Measurements from ENCODE around the gene MMP1. TPM values are rescaled to one million over a fixed set of nuclear protein-coding genes. Genes with fewer than 3 reads are reported as not detected.
"Not testable (repeated sequence)": the region's sequence is repeated elsewhere in the genome, so short reads cannot be mapped to it uniquely, and the experiment has no call there.

MMP1 gene
- polyA plus RNA-seq, 3 donors from 2014 or later: not detected

DNA sequence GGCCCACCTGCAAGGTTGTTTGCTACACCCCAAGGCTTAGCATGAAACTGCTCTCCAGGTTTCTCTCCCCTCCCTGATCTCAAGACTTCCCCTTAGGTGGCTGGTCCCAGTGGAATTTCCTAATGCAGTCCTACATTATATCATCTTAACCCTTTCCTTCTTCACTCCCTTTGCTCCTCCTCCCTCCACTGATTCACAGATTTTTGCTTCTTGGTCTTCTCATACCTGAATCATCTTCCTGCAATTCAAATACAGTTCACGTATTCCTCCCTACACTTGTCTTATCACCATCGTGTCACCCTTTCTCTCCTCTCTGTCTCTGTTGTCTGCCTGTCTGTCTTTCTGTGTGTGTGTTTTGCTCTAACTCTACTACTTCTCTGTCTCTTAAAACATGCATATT, 34.5 kb downstream of the MMP1 start:
- no peak overlapping the region for H3K27ac Mint-ChIP-seq
- no peak for DNase-seq
- no peak overlapping the region for H3K4me3 Mint-ChIP-seq
- peaks cover 0 to 3% (median 0%) of the 10 kb centered on the region in 6 donors for H3K9me3 Mint-ChIP-seq
- no peaks in the 10 kb centered on the region for H3K4me1 Mint-ChIP-seq
- H3K27me3 Mint-ChIP-seq (ENCODE audit: low read depth in 3 of 3): no peaks in the 10 kb centered on the region
- H3K36me3 Mint-ChIP-seq: no peaks in the 10 kb centered on the region

- Mint-ChIP-seq H3K4me3 (no peak overlapping the region), H3K4me1 (no peaks in the 10 kb centered on the region), H3K27me3 (ENCODE audit: low read depth in 3 of 3) (no peaks in the 10 kb centered on the region)
Measured at GRCh38 chr11:102762361-102762767, 35.6 kb downstream of the MMP1 start.

DNA sequence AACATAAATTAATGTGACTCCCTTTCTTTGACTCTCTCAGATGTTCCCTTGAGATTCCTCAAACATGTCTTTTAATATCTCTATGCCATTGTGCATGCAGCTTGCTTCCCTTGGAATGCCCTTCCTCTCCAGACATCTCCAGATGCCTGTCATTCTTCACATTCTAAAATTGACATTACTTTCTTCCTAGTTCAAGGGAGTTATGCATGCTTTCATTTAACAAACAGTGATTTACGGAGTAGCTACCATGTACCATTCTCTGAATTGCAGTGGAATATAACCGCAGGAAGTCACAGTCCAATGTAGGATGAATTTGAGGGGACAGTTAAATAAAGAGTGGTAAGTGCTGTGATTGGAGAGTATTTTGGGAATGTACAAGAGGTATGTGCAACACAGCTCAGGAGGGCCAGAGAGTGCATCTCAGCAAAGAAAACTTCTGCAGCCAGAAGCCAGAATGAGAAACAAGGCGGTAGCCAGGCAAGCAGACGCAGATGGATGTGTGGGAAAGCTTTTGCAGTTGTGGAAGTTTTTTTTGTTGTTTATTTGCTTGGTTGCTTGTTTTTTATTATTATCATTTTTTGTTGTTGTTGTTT, 36.2 kb downstream of the MMP1 start:
- H3K9me3 Mint-ChIP-seq: peaks cover 0 to 8% (median 0%) of the 10 kb centered on the region in 6 donors
- no peaks in the 10 kb centered on the region for H3K36me3 Mint-ChIP-seq
- H3K27ac Mint-ChIP-seq: no peak overlapping the region
- no peak overlapping the region for H3K4me3 Mint-ChIP-seq
- H3K4me1 Mint-ChIP-seq: no peaks in the 10 kb centered on the region
- DNase-seq: no peak
- peaks cover 0 to 4% (median 0%) of the 10 kb centered on the region in 3 donors for H3K27me3 Mint-ChIP-seq (ENCODE audit: low read depth in 3 of 3)

More at GRCh38 chr11:102762361-102762767, 35.6 kb downstream of the MMP1 start:
- Mint-ChIP-seq H3K9me3 (peaks cover 0 to 3% (median 0%) of the 10 kb centered on the region in 6 donors), H3K36me3 (no peaks in the 10 kb centered on the region), H3K27ac (no peak overlapping the region)
- no peak for DNase-seq

DNA sequence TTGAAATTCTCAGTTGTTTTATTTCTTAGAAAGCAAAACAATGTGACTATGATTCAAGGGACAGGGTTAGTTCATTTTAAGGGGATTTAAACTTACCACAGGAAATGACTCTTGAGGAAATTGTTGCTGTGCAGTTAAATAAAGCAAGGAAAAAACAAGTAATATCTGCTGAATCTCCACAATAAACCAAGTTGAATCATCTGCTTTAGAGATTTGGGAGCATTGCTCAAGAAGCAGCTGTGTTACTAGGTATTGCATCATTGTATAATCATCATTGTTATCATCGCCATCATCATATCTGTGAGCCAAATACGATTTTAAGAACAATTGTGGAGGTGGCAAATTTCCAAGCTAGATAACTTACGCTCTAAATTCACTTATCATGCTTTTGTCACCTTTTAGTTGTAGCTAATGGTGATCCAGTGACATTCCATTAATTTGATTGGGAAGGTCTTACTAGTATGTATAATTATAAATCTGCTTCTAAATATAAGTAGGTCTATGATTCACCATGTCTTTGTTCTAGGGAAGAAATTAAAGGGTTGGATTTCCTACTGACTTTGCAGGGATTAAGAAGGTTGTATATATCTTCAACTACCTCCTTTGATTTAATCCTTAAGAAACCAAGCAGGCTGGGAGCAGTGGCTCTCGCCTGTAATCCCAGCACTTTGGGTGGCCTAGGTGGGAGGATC, 37.5 kb downstream of the MMP1 start:
- H3K4me3 Mint-ChIP-seq: no peak overlapping the region
- DNase-seq: no peak
- no peaks in the 10 kb centered on the region for H3K36me3 Mint-ChIP-seq
- H3K27me3 Mint-ChIP-seq (ENCODE audit: low read depth in 3 of 3): peaks cover 0 to 6% (median 0%) of the 10 kb centered on the region in 3 donors
- no peaks in the 10 kb centered on the region for H3K4me1 Mint-ChIP-seq
- no peak overlapping the region for H3K27ac Mint-ChIP-seq
- peaks cover 0 to 15% (median 0%) of the 10 kb centered on the region in 6 donors for H3K9me3 Mint-ChIP-seq

DNA sequence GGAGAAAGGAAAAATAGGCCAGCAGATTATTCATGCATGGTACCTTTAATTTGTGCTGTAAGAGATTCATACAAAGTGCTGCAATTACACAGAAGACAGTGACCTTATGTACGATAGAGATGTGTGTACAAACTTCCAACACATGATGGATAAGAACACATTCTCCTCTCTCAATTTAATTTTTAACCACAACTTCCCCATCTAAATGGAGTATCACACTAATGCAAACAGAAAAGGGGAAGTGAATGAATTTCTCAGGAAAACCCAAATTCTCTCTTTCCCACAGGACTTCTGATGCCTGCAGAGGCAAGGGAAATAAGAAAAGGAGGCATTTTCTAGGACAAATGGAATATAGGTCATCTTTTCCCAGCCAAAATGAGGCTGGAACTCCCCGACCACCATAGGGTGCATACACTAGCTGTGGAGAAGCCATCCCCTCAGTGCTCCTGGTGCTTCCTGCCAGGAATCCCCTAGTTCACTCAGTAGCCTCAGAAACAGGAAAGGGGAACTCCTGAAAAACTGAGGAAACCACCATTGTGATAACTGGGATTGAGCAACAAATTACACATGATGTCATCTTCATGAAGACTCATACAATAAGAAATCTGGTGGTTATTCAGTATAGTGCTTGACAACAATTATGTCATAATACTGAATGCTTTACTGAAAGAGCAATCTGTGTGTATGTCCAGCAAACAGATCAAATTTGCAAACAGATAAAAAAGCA, 40.0 kb downstream of the MMP1 start:
- Mint-ChIP-seq H3K27me3 (ENCODE audit: low read depth in 3 of 3) (peaks cover 0 to 6% (median 0%) of the 10 kb centered on the region in 3 donors), H3K27ac (no peak overlapping the region), H3K4me3 (no peak overlapping the region), H3K9me3 (peaks cover 0 to 19% (median 1%) of the 10 kb centered on the region in 6 donors), H3K4me1 (no peaks in the 10 kb centered on the region), H3K36me3 (no peaks in the 10 kb centered on the region)
- no peak for DNase-seq

- no peak overlapping the region for H3K4me3 Mint-ChIP-seq
- peaks cover 0 to 17% (median 1%) of the 10 kb centered on the region in 6 donors for H3K9me3 Mint-ChIP-seq
- H3K27ac Mint-ChIP-seq: no peak overlapping the region
- DNase-seq: no peak
- H3K36me3 Mint-ChIP-seq: no peaks in the 10 kb centered on the region
- H3K4me1 Mint-ChIP-seq: no peaks in the 10 kb centered on the region
- H3K27me3 Mint-ChIP-seq (ENCODE audit: low read depth in 3 of 3): peaks cover 0 to 7% (median 1%) of the 10 kb centered on the region in 3 donors
Measured at GRCh38 chr11:102753267-102753666, 44.7 kb downstream of the MMP1 start.

DNA sequence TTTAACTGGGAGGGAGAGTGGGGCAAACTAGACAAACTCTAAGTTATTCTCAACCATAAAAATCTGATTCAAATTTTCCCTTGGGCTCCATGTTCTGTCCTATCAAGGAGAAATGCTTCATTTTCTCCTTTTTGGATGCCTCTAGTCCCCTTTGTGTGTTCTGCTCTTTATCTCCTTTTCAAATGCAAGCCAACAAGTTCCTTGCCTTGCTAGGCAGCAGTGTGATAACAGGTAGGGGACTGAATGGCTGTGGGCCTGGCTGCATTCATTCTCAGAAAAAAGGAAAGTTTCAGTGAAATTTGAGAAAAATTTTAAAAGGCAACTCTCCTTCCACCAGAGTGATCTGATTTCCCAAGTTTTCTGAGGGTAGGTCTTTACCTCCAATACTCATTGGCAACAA, 46.3 kb downstream of the MMP1 start:
- peaks cover 0 to 4% (median 1%) of the 10 kb centered on the region in 3 donors for H3K27me3 Mint-ChIP-seq (ENCODE audit: low read depth in 3 of 3)
- no peak overlapping the region for H3K27ac Mint-ChIP-seq
- H3K4me1 Mint-ChIP-seq: no peaks in the 10 kb centered on the region
- no peak overlapping the region for H3K4me3 Mint-ChIP-seq
- no peaks in the 10 kb centered on the region for H3K36me3 Mint-ChIP-seq
- no peak for DNase-seq
- H3K9me3 Mint-ChIP-seq: peaks cover 0 to 15% (median 4%) of the 10 kb centered on the region in 6 donors

- no peaks in the 10 kb centered on the region for H3K4me1 Mint-ChIP-seq
- no peaks in the 10 kb centered on the region for H3K36me3 Mint-ChIP-seq
- H3K27me3 Mint-ChIP-seq (ENCODE audit: low read depth in 3 of 3): peaks cover 0 to 2% (median 1%) of the 10 kb centered on the region in 3 donors
- H3K9me3 Mint-ChIP-seq: peaks cover 0 to 9% (median 3%) of the 10 kb centered on the region in 6 donors
- H3K4me3 Mint-ChIP-seq: no peak overlapping the region
- no peak overlapping the region for H3K27ac Mint-ChIP-seq
- no peak for DNase-seq
Measured at GRCh38 chr11:102749101-102749722, 48.7 kb downstream of the MMP1 start.

- not testable (repeated sequence) for H3K27ac Mint-ChIP-seq
Measured at GRCh38 chr11:102746746-102747578, 51.0 kb downstream of the MMP1 start.

More at GRCh38 chr11:102746746-102747578, 51.0 kb downstream of the MMP1 start:
- not testable (repeated sequence) for H3K4me1 Mint-ChIP-seq; H3K36me3 Mint-ChIP-seq; H3K4me3 Mint-ChIP-seq; H3K27me3 Mint-ChIP-seq (ENCODE audit: low read depth in 3 of 3); DNase-seq; H3K9me3 Mint-ChIP-seq

Other genes starting within 250 kb of the MMP1 start
- not detected for gene MMP20, start 172.8 kb downstream of the MMP1 start, polyA plus RNA-seq
- not detected for gene MMP27, start 92.4 kb downstream of the MMP1 start, polyA plus RNA-seq
- gene MMP8, start 73.2 kb downstream of the MMP1 start, polyA plus RNA-seq: not detected
- not detected for gene MMP10, start 17.5 kb downstream of the MMP1 start, polyA plus RNA-seq
- gene MMP3, start 45.4 kb upstream of the MMP1 start, polyA plus RNA-seq: not detected
- gene MMP12, start 76.8 kb upstream of the MMP1 start, polyA plus RNA-seq: not detected
- gene MMP13, start 157.6 kb upstream of the MMP1 start, polyA plus RNA-seq: not detected